ENCODE data around the gene COL5A1.

COL5A1 gene

GRCh38 chr9:134869554-134870300, 228.1 kb downstream of the COL5A1 start:
- Histone ChIP-seq H3K4me3 (ENCODE audit: insufficient read length, low read depth) (no peak overlapping the region), H3K27me3 (ENCODE audit: insufficient read depth, insufficient read length) (no peaks in the 10 kb centered on the region), H3K9me3 (ENCODE audit: insufficient read depth, low read length) (peaks cover 9% of the 10 kb centered on the region; the same call in 1 of the 2 replicates), H3K4me1 (ENCODE audit: insufficient read depth, insufficient read length) (peaks cover 2% of the 10 kb centered on the region), H3K9ac (ENCODE audit: insufficient read length, low read depth) (no peak overlapping the region), H3K36me3 (ENCODE audit: insufficient read depth, insufficient read length, low read length) (no peaks in the 10 kb centered on the region)
- no peak for DNase-seq (ENCODE audit: low read depth, low spot score)
- no peak for TF ChIP-seq SUZ12 (IDR thresholded peaks at IDR 0.05; ENCODE audit: extremely low read depth, insufficient read depth, insufficient read length)
- TF ChIP-seq YY1 (IDR thresholded peaks at IDR 0.05; ENCODE audit: insufficient read depth, insufficient read length): no peak
- TF ChIP-seq ZNF274 (IDR thresholded peaks at IDR 0.05; ENCODE audit: low read depth, low read length): no peak

- Histone ChIP-seq H3K4me1 (ENCODE audit: insufficient read depth, insufficient read length) (peaks cover 2% of the 10 kb centered on the region), H3K36me3 (ENCODE audit: insufficient read depth, insufficient read length, low read length) (no peaks in the 10 kb centered on the region), H3K9me3 (ENCODE audit: insufficient read depth, low read length) (peaks cover 11% of the 10 kb centered on the region; the same call in 1 of the 2 replicates), H3K9ac (ENCODE audit: insufficient read length, low read depth) (no peak overlapping the region), H3K4me3 (ENCODE audit: insufficient read length, low read depth) (no peak overlapping the region), H3K27me3 (ENCODE audit: insufficient read depth, insufficient read length) (no peaks in the 10 kb centered on the region)
- no peak for TF ChIP-seq SUZ12 (IDR thresholded peaks at IDR 0.05; ENCODE audit: extremely low read depth, insufficient read depth, insufficient read length)
- no peak for TF ChIP-seq ZNF274 (IDR thresholded peaks at IDR 0.05; ENCODE audit: low read depth, low read length)
- TF ChIP-seq YY1 (IDR thresholded peaks at IDR 0.05; ENCODE audit: insufficient read depth, insufficient read length): no peak
- no peak for DNase-seq (ENCODE audit: low read depth, low spot score)
Measured at GRCh38 chr9:134870301-134870694, 228.7 kb downstream of the COL5A1 start.

- no peaks in the 10 kb centered on the region for H3K27me3 ChIP-seq (ENCODE audit: insufficient read depth, insufficient read length)
- peaks cover 11% of the 10 kb centered on the region; the same call in 1 of the 2 replicates for H3K9me3 ChIP-seq (ENCODE audit: insufficient read depth, low read length)
- no peaks in the 10 kb centered on the region for H3K36me3 ChIP-seq (ENCODE audit: insufficient read depth, insufficient read length, low read length)
- H3K9ac ChIP-seq (ENCODE audit: insufficient read length, low read depth): no peak overlapping the region
- DNase-seq (ENCODE audit: low read depth, low spot score): no peak
- H3K4me1 ChIP-seq (ENCODE audit: insufficient read depth, insufficient read length): peaks cover 2% of the 10 kb centered on the region
- no peak overlapping the region for H3K4me3 ChIP-seq (ENCODE audit: insufficient read length, low read depth)
- no peak for TF ChIP-seq ZNF274 (IDR thresholded peaks at IDR 0.05; ENCODE audit: low read depth, low read length)
- no peak for TF ChIP-seq SUZ12 (IDR thresholded peaks at IDR 0.05; ENCODE audit: extremely low read depth, insufficient read depth, insufficient read length)
- TF ChIP-seq YY1 (IDR thresholded peaks at IDR 0.05; ENCODE audit: insufficient read depth, insufficient read length): no peak
Measured at GRCh38 chr9:134870746-134871662, 229.4 kb downstream of the COL5A1 start.

DNA sequence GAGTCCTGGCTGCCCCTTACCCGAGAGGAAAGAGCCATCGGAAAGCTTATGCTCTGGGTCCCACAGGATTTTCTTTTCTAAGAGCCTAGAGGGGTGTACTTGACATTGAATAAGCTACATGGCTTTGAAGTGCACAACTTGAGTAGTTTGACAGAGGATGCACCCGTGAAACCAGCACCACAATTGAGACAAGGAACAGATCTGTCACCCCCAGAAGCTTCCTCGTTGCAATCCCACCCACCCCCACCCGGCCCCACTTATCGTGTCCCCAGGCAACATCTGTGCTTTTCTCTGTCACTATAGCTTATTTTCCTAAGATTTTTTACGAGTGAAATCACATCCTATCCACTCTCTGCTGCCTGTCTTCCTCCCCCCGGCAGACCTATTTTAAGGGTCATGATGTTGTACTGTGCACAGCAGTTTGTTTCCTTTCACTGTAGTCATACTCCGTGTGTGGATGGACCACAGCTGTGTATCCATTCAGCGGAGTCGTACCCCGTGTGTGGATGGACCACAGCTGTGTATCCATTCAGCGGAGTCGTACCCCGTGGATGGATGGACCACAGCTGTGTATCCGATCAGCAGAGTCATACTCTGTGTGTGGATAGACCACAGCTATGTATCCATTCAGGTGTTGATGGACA, 230.2 kb downstream of the COL5A1 start:
- no peak for DNase-seq (ENCODE audit: low read depth, low spot score)
- Histone ChIP-seq H3K9me3 (ENCODE audit: insufficient read depth, low read length) (peaks cover 11% of the 10 kb centered on the region; the same call in 1 of the 2 replicates), H3K36me3 (ENCODE audit: insufficient read depth, insufficient read length, low read length) (no peaks in the 10 kb centered on the region), H3K4me1 (ENCODE audit: insufficient read depth, insufficient read length) (peaks cover 2% of the 10 kb centered on the region), H3K9ac (ENCODE audit: insufficient read length, low read depth) (no peak overlapping the region), H3K27me3 (ENCODE audit: insufficient read depth, insufficient read length) (no peaks in the 10 kb centered on the region), H3K4me3 (ENCODE audit: insufficient read length, low read depth) (no peak overlapping the region)
- TF ChIP-seq SUZ12 (IDR thresholded peaks at IDR 0.05; ENCODE audit: extremely low read depth, insufficient read depth, insufficient read length) (no peak), YY1 (IDR thresholded peaks at IDR 0.05; ENCODE audit: insufficient read depth, insufficient read length) (no peak), ZNF274 (IDR thresholded peaks at IDR 0.05; ENCODE audit: low read depth, low read length) (no peak)

DNA sequence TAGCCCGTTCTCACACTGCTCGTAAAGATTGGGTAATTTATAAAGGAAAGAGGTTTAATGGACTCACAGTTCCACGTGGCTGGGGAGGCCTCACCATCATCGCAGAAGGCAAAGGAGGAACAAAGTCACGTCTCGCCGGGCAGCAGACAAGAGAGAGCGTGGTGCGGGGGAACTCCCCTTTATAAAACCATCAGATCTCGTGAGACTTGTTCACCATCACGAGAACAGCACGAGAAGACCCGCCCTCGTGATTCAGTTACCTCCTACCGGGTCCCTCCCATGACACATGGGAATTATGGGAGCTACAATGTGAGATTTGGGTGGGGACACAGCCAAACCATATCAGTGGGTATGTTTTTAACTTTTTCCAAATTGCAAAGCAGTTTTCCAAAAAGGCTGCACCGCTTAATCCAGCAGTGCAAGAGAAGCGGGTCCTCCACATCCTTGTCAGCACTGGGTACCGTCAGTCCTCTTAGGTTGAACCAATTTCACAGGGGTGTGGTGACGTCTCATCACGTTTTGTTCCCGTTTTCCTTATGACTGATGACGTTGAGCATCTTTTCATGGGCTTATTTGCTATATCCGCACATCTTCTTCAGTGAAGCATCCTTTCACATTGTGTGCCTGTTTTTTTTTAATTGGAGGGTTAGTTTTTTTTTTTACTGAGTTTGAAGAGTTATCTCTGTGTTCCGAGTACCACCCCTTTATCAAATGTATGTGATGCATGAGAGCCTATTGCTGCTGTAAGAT, 231.1 kb downstream of the COL5A1 start:
- Histone ChIP-seq H3K9ac (ENCODE audit: insufficient read length, low read depth) (no peak overlapping the region), H3K4me1 (ENCODE audit: insufficient read depth, insufficient read length) (peaks cover 2% of the 10 kb centered on the region), H3K27me3 (ENCODE audit: insufficient read depth, insufficient read length) (no peaks in the 10 kb centered on the region), H3K36me3 (ENCODE audit: insufficient read depth, insufficient read length, low read length) (no peaks in the 10 kb centered on the region), H3K4me3 (ENCODE audit: insufficient read length, low read depth) (no peak overlapping the region), H3K9me3 (ENCODE audit: insufficient read depth, low read length) (peaks cover 11% of the 10 kb centered on the region; the same call in 1 of the 2 replicates)
- TF ChIP-seq SUZ12 (IDR thresholded peaks at IDR 0.05; ENCODE audit: extremely low read depth, insufficient read depth, insufficient read length): no peak
- no peak for TF ChIP-seq ZNF274 (IDR thresholded peaks at IDR 0.05; ENCODE audit: low read depth, low read length)
- TF ChIP-seq YY1 (IDR thresholded peaks at IDR 0.05; ENCODE audit: insufficient read depth, insufficient read length): no peak
- no peak for DNase-seq (ENCODE audit: low read depth, low spot score)

GRCh38 chr9:134875371-134875770, 233.8 kb downstream of the COL5A1 start:
- Histone ChIP-seq H3K9ac (ENCODE audit: insufficient read length, low read depth) (no peak overlapping the region), H3K4me1 (ENCODE audit: insufficient read depth, insufficient read length) (peaks cover 4% of the 10 kb centered on the region), H3K4me3 (ENCODE audit: insufficient read length, low read depth) (no peak overlapping the region), H3K27me3 (ENCODE audit: insufficient read depth, insufficient read length) (no peaks in the 10 kb centered on the region), H3K9me3 (ENCODE audit: insufficient read depth, low read length) (peaks cover 11% of the 10 kb centered on the region; the same call in 1 of the 2 replicates), H3K36me3 (ENCODE audit: insufficient read depth, insufficient read length, low read length) (no peaks in the 10 kb centered on the region)
- no peak for DNase-seq (ENCODE audit: low read depth, low spot score)
- TF ChIP-seq SUZ12 (IDR thresholded peaks at IDR 0.05; ENCODE audit: extremely low read depth, insufficient read depth, insufficient read length): no peak
- no peak for TF ChIP-seq ZNF274 (IDR thresholded peaks at IDR 0.05; ENCODE audit: low read depth, low read length)
- TF ChIP-seq YY1 (IDR thresholded peaks at IDR 0.05; ENCODE audit: insufficient read depth, insufficient read length): no peak
